SK-N-SH (cell line): ENCODE data around the gene RAD51. TPM values are rescaled to one million over a fixed set of nuclear protein-coding genes. Genes with fewer than 3 reads are reported as not detected.

Source experiments
- CTCF ChIA-PET: fragments of 300-600, 350-600 bp; formaldehyde crosslinking; extraction: SDS; loops from one replicate; lab custom pipeline; 2021; lab: Yijun Ruan, JAX
- POLR2A ChIA-PET: fragments of 350-600 bp; sonication (Branson Sonifier 250); formaldehyde crosslinking; extraction: SDS; loops from one replicate; lab custom pipeline; 2020; ENCODE audit warnings: antibody characterized with exemption, inconsistent platforms; lab: Yijun Ruan, JAX
- DNase-seq: peaks from one replicate; pipeline ENCODE4 v3.0.0; 2012
- H2AFZ ChIP-seq: fragments of 200-600 bp; sonication (generic); 2 replicates; pipeline ENCODE4 v1.8.1; 2016; ENCODE audit warnings: antibody characterized with exemption, mild to moderate bottlenecking, low read depth
- H3F3A ChIP-seq: fragments of 200-600 bp; sonication (generic); replicated peaks from 2 replicates; pipeline ENCODE3; 2016; ENCODE audit warnings: antibody characterized with exemption, mild to moderate bottlenecking; ENCODE audit not compliant: insufficient read depth
- H3K27ac ChIP-seq, 2 experiments: fragments of 200-500 bp in 1 of 2; fragments of 200-600 bp in 1 of 2; sonication (Bioruptor generic) in 1 of 2; sonication (generic), shearing (Covaris generic) in 1 of 2; 2 replicates each; pipeline versions ENCODE4 v1.5.1 to v1.6.1; 2014 to 2016; ENCODE audit warnings: low read depth in 2 of 2, inconsistent platforms in 1 of 2, low read length in 1 of 2, mild to moderate bottlenecking in 1 of 2, mixed read lengths in 1 of 2
- H3K27me3 ChIP-seq: fragments of 200-600 bp; sonication (generic), shearing (Covaris generic); 2 replicates; pipeline ENCODE4 v1.6.1; 2016; ENCODE audit warnings: mixed run types; ENCODE audit not compliant: insufficient read depth
- H3K36me3 ChIP-seq, 2 experiments: fragments of 200-500 bp in 1 of 2; fragments of 200-600 bp in 1 of 2; sonication (Bioruptor generic) in 1 of 2; sonication (generic) in 1 of 2; replicated peaks in 1 of 2; 2 replicates each; pipeline versions ENCODE3 to v1.5.1; 2014 to 2016; ENCODE audit warnings: low read length in 1 of 2, mild to moderate bottlenecking in 1 of 2; ENCODE audit not compliant: insufficient read depth in 2 of 2, control insufficient read depth in 1 of 2
- H3K4me1 ChIP-seq, 2 experiments: fragments of 200-500 bp in 1 of 2; fragments of 200-600 bp in 1 of 2; sonication (Bioruptor generic) in 1 of 2; sonication (generic), shearing (Covaris generic) in 1 of 2; 2 replicates each; pipeline versions ENCODE4 v1.5.1 to v1.6.1; 2014 to 2016; ENCODE audit warnings: low read depth in 1 of 2, low read length in 1 of 2, mixed run types in 1 of 2; ENCODE audit not compliant: insufficient read depth in 2 of 2, control insufficient read depth in 1 of 2
- H3K4me2 ChIP-seq: fragments of 200-600 bp; sonication (generic), shearing (Covaris generic); 2 replicates; pipeline ENCODE4 v1.6.1; 2017; ENCODE audit warnings: mixed run types
- H3K4me3 ChIP-seq, 2 experiments: fragments of 200-500 bp in 1 of 2; fragments of 200-600 bp in 1 of 2; sonication (Bioruptor generic) in 1 of 2; sonication (generic), shearing (Covaris generic) in 1 of 2; 2 replicates each; pipeline versions ENCODE4 v1.5.1 to v1.8.1; 2014 to 2016; ENCODE audit warnings: low read depth in 2 of 2, inconsistent platforms in 1 of 2, low read length in 1 of 2, mild to moderate bottlenecking in 1 of 2, mixed read lengths in 1 of 2, moderate library complexity in 1 of 2
- H3K79me2 ChIP-seq: fragments of 200-600 bp; sonication (generic); 2 replicates; pipeline ENCODE4 v1.8.1; 2017; ENCODE audit warnings: mild to moderate bottlenecking; ENCODE audit not compliant: insufficient read depth
- H3K9ac ChIP-seq: fragments of 200-600 bp; sonication (generic); 2 replicates; pipeline ENCODE4 v1.6.1; 2017; ENCODE audit warnings: mixed run types
- H3K9me2 ChIP-seq: fragments of 200-600 bp; sonication (generic); 2 replicates; pipeline ENCODE4 v1.6.1; 2017; ENCODE audit warnings: mixed run types
- H3K9me3 ChIP-seq: fragments of 200-600 bp; sonication (generic); 2 replicates; pipeline ENCODE4 v1.6.1; 2017; ENCODE audit warnings: mixed run types, mild to moderate bottlenecking, moderate library complexity
- H4K20me1 ChIP-seq: fragments of 200-600 bp; sonication (generic); 2 replicates; pipeline ENCODE4 v1.6.1; 2017; ENCODE audit warnings: mild to moderate bottlenecking, mixed run types; ENCODE audit not compliant: insufficient read depth
- CHD2 ChIP-seq: fragments of 150-350 bp; IDR thresholded peaks from 2 replicates; pipeline ENCODE4 v1.6.1; 2018; ENCODE audit warnings: low read length; ENCODE audit not compliant: partially characterized antibody
- ELF1 ChIP-seq: IDR thresholded peaks from 2 replicates; pipeline ENCODE4 v1.4.0; 2012
- EP300 ChIP-seq, 2 experiments: IDR thresholded peaks; 2 replicates each; pipeline versions ENCODE4 v1.4.0 to v1.6.1; 2012; ENCODE audit warnings: borderline replicate concordance in 1 of 2, low read depth in 1 of 2, low read length in 1 of 2
- FOXJ3 ChIP-seq: sonication (generic); formaldehyde crosslinking; IDR thresholded peaks from 2 replicates; pipeline ENCODE4 v1.5.1; 2020; ENCODE audit warnings: mild to moderate bottlenecking, missing genetic modification reagents
- GABPA ChIP-seq: IDR thresholded peaks from 2 replicates; pipeline ENCODE4 v1.4.0; 2012; ENCODE audit warnings: low read depth, mild to moderate bottlenecking
- MAX ChIP-seq: IDR thresholded peaks from 2 replicates; pipeline ENCODE4 v1.4.0; 2012; ENCODE audit warnings: low read depth
- MXI1 ChIP-seq: IDR thresholded peaks from 2 replicates; pipeline ENCODE4 v1.6.1; 2012; ENCODE audit warnings: mild to moderate bottlenecking, low read depth, low read length, improper control_type of control experiment
- NRF1 ChIP-seq: IDR thresholded peaks from 2 replicates; pipeline ENCODE4 v1.6.1; 2012; ENCODE audit warnings: low read depth, mild to moderate bottlenecking, low read length
- POLR2AphosphoS5 ChIP-seq: IDR thresholded peaks from 2 replicates; pipeline ENCODE4 v1.6.1; 2012; ENCODE audit warnings: low read depth, low read length
- RAD21 ChIP-seq: IDR thresholded peaks from 2 replicates; pipeline ENCODE4 v1.6.1; 2012; ENCODE audit warnings: mild to moderate bottlenecking, low read length
- RCOR1 ChIP-seq: fragments of 150-350 bp; IDR thresholded peaks from 2 replicates; pipeline ENCODE4 v1.6.1; 2017; ENCODE audit warnings: antibody characterized with exemption, low read length
- REST ChIP-seq: IDR thresholded peaks from 2 replicates; pipeline ENCODE4 v1.6.1; 2012; ENCODE audit warnings: mild to moderate bottlenecking, low read depth, low read length, moderate library complexity
- TCF12 ChIP-seq: IDR thresholded peaks from 2 replicates; pipeline ENCODE4 v1.4.0; 2012
- TEAD4 ChIP-seq: IDR thresholded peaks from 2 replicates; pipeline ENCODE4 v1.4.0; 2012; ENCODE audit warnings: mild to moderate bottlenecking, borderline replicate concordance; ENCODE audit not compliant: insufficient read depth
- YY1 ChIP-seq: IDR thresholded peaks from 2 replicates; pipeline ENCODE4 v1.4.0; 2012; ENCODE audit warnings: low read depth, mild to moderate bottlenecking
- WGBS: methylation state at CpG from one replicate; pipeline ENCODE4 v1.1.6; 2017; ENCODE audit warnings: low lambda C conversion rate; 5-methylcytosine and 5-hydroxymethylcytosine counted together
- polyA plus RNA-seq, 3 experiments: library from polyadenylated mRNA; depleted of rRNA; stranded (reverse); fragments of >200 nt; gene quantifications; 2 replicates each; pipeline ENCODE4 v1.2.3, GENCODE V29; 2012

Gene RAD51
- polyA plus RNA-seq, 1 of the 3 experiments (the other 2 are of a cell fraction), result 7.6 TPM

GRCh38 chr15:40747685-40748631, 53.0 kb downstream of the RAD51 start:
- H3K79me2 ChIP-seq, result peaks cover 18% of the 10 kb centered on the region
- no peak for DNase-seq
- no peak overlapping the region for H3K9ac ChIP-seq
- peaks cover 0 to 4% of the 10 kb centered on the region in 2 experiments; a peak in 1 of 4 replicates for H3K4me1 ChIP-seq
- no peaks in the 10 kb centered on the region for H3K9me2 ChIP-seq
- H3K27ac ChIP-seq, result no peak overlapping the region
- ChIA-PET CTCF (interaction anchor here (1.0 to 20.8 kb wide), 8 partner anchors 9 to 146 kb away, joined by 3 to 555 read pairs (median 10); partner anchors contain the start of genes C15orf62, GCHFR and VPS18), POLR2A (interaction anchor here (1.1 to 2.1 kb wide), 2 partner anchors 9 to 35 kb away, joined by 5 to 9 read pairs; no protein-coding TSS in a partner anchor)
- H3K36me3 ChIP-seq, result peaks cover 29 to 35% of the 10 kb centered on the region in 2 experiments
- H3K4me3 ChIP-seq, result no peak overlapping the region
- H4K20me1 ChIP-seq, result no peaks in the 10 kb centered on the region
- H2AFZ ChIP-seq, result no peak overlapping the region
- H3K9me3 ChIP-seq, result no peaks in the 10 kb centered on the region
- no peak overlapping the region for H3K4me2 ChIP-seq
- TF ChIP-seq POLR2AphosphoS5, result no peak
- no peak for TF ChIP-seq NRF1
- TF ChIP-seq MAX, result no peak
- no peak for TF ChIP-seq RAD21
- TF ChIP-seq MXI1, result no peak
- TF ChIP-seq TCF12, result no peak
- TF ChIP-seq TEAD4, result no peak
- TF ChIP-seq ELF1, result no peak
- no peak for TF ChIP-seq GABPA
- no peak for TF ChIP-seq CHD2
- TF ChIP-seq EP300 (IDR thresholded peaks at IDR 0.05; ENCODE audit: borderline replicate concordance in 1 of 2, low read depth in 1 of 2, low read length in 1 of 2), result no peak
- TF ChIP-seq YY1, result no peak
- no peak for TF ChIP-seq RCOR1
- TF ChIP-seq FOXJ3, result no peak
- no peak for TF ChIP-seq REST
- peaks cover 6% of the 10 kb centered on the region for H3F3A ChIP-seq
- 96% methylated on average over 6 of the region's 7 CpGs for WGBS
- H3K27me3 ChIP-seq, result no peaks in the 10 kb centered on the region
